ENCODE measurements around the gene CFAP61. TPM values are rescaled to one million over a fixed set of nuclear protein-coding genes. Genes with fewer than 3 reads are reported as not detected.

The CFAP61 gene
- total and polyA plus RNA-seq, 2 experiments from 2014 or later: 0.21 TPM; not detected in 1

- TF ChIP-seq, protein P1, sequence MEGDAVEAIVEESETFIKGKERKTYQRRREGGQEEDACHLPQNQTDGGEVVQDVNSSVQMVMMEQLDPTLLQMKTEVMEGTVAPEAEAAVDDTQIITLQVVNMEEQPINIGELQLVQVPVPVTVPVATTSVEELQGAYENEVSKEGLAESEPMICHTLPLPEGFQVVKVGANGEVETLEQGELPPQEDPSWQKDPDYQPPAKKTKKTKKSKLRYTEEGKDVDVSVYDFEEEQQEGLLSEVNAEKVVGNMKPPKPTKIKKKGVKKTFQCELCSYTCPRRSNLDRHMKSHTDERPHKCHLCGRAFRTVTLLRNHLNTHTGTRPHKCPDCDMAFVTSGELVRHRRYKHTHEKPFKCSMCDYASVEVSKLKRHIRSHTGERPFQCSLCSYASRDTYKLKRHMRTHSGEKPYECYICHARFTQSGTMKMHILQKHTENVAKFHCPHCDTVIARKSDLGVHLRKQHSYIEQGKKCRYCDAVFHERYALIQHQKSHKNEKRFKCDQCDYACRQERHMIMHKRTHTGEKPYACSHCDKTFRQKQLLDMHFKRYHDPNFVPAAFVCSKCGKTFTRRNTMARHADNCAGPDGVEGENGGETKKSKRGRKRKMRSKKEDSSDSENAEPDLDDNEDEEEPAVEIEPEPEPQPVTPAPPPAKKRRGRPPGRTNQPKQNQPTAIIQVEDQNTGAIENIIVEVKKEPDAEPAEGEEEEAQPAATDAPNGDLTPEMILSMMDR (conservative IDR thresholded peaks at IDR 0.05; ENCODE audit: low read depth in 2 of 2): no peak
These were observed 269.6 kb downstream of the CFAP61 start (continued) for GRCh38 chr20:20321917-20322316.

- H3K9me2 ChIP-seq (ENCODE audit: insufficient read depth): no peaks in the 10 kb centered on the region
- DNase-seq (ENCODE audit: low spot score) (no peak), ATAC-seq (no peak)
- no peak overlapping the region for H3K4me3 ChIP-seq
- peaks cover 4% of the 10 kb centered on the region; the same call in 1 of the 3 replicates for H3K9me3 Mint-ChIP-seq
- H3K27ac ChIP-seq (ENCODE audit: low read depth): no peak overlapping the region
- H3K27me3 ChIP-seq (ENCODE audit: insufficient read depth): no peaks in the 10 kb centered on the region
- no peaks in the 10 kb centered on the region for H3K4me1 ChIP-seq (ENCODE audit: insufficient read depth)
- H3K79me2 ChIP-seq (replicated peaks; ENCODE audit: insufficient read depth): no peaks in the 10 kb centered on the region
- H3K27ac Mint-ChIP-seq: no peak overlapping the region
- no peak overlapping the region for H3K4me2 ChIP-seq
- H3K27me3 Mint-ChIP-seq (ENCODE audit: insufficient read depth, low read depth, poor library complexity): peaks cover 7% of the 10 kb centered on the region
- no peak overlapping the region for H3K4me3 Mint-ChIP-seq
- no peaks in the 10 kb centered on the region for H3K4me1 Mint-ChIP-seq
- H3F3A ChIP-seq (replicated peaks; ENCODE audit: low read depth): no peaks in the 10 kb centered on the region
- no peak overlapping the region for H2AFZ ChIP-seq
- no peaks in the 10 kb centered on the region for H3K36me3 Mint-ChIP-seq (ENCODE audit: low read depth)
- H3K36me3 ChIP-seq (ENCODE audit: insufficient read depth): no peaks in the 10 kb centered on the region
- H4K20me1 ChIP-seq (replicated peaks; ENCODE audit: insufficient read depth): no peaks in the 10 kb centered on the region; the same call in 1 of the 2 replicates
- TF ChIP-seq, protein P1 (conservative IDR thresholded peaks at IDR 0.05; ENCODE audit: low read depth in 2 of 2): no peak
- no peak for TF ChIP-seq POLR2AphosphoS5 (IDR thresholded peaks at IDR 0.05; ENCODE audit: low read depth)
- TF ChIP-seq EZH2 (IDR thresholded peaks at IDR 0.05; ENCODE audit: low read depth, unreplicated experiment): no peak
- TF ChIP-seq JUNB (IDR thresholded peaks at IDR 0.05; ENCODE audit: unreplicated experiment): no peak
- no peak for TF ChIP-seq EZH2phosphoT487 (IDR thresholded peaks at IDR 0.05; ENCODE audit: unreplicated experiment)
- no peak for TF ChIP-seq CREB1 (CRISPR knock-in tag; IDR thresholded peaks at IDR 0.05; ENCODE audit: low read depth)
- no peak for TF ChIP-seq ZNF114 (CRISPR knock-in tag; IDR thresholded peaks at IDR 0.05)
- no peak for TF ChIP-seq ETS1 (IDR thresholded peaks at IDR 0.05)
- TF ChIP-seq, protein P2, sequence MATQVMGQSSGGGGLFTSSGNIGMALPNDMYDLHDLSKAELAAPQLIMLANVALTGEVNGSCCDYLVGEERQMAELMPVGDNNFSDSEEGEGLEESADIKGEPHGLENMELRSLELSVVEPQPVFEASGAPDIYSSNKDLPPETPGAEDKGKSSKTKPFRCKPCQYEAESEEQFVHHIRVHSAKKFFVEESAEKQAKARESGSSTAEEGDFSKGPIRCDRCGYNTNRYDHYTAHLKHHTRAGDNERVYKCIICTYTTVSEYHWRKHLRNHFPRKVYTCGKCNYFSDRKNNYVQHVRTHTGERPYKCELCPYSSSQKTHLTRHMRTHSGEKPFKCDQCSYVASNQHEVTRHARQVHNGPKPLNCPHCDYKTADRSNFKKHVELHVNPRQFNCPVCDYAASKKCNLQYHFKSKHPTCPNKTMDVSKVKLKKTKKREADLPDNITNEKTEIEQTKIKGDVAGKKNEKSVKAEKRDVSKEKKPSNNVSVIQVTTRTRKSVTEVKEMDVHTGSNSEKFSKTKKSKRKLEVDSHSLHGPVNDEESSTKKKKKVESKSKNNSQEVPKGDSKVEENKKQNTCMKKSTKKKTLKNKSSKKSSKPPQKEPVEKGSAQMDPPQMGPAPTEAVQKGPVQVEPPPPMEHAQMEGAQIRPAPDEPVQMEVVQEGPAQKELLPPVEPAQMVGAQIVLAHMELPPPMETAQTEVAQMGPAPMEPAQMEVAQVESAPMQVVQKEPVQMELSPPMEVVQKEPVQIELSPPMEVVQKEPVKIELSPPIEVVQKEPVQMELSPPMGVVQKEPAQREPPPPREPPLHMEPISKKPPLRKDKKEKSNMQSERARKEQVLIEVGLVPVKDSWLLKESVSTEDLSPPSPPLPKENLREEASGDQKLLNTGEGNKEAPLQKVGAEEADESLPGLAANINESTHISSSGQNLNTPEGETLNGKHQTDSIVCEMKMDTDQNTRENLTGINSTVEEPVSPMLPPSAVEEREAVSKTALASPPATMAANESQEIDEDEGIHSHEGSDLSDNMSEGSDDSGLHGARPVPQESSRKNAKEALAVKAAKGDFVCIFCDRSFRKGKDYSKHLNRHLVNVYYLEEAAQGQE (IDR thresholded peaks at IDR 0.05; ENCODE audit: unreplicated experiment): no peak
- TF ChIP-seq ZNF331 (CRISPR knock-in tag; IDR thresholded peaks at IDR 0.05; ENCODE audit: low read depth): no peak
- TF ChIP-seq STAT1 (IDR thresholded peaks at IDR 0.05; ENCODE audit: unreplicated experiment): no peak
These were observed 270.6 kb downstream of the CFAP61 start for GRCh38 chr20:20322912-20323311.

All from GM23338 (cell line).